A549 (cell line): Measurements from ENCODE around the gene CLEC4E. TPM values are rescaled to one million over a fixed set of nuclear protein-coding genes. Genes with fewer than 3 reads are reported as not detected.

Experiments
- ATAC-seq, 2 experiments: fragments of 200-7000 bp in 1 of 2; fragments of >200 bp in 1 of 2; cut with Nextera tagmentation in 1 of 2; cut with Tn5 transposase in 1 of 2; 3 replicates each; pipeline versions ENCODE4 v1.8.0 to v1.9.1; 2018 to 2020; ENCODE audit warnings: mild to moderate bottlenecking in 1 of 2, moderate library complexity in 1 of 2
- CTCF ChIA-PET: fragments of 300-600 bp; sonication (Branson Sonifier 250); formaldehyde crosslinking; extraction: SDS; loops from one replicate; lab custom pipeline; 2021; ENCODE audit warnings: antibody characterized with exemption, inconsistent platforms; lab: Yijun Ruan, JAX
- POLR2A ChIA-PET: fragments of 350-600 bp; formaldehyde crosslinking; extraction: SDS; loops from one replicate; lab custom pipeline; 2021; ENCODE audit warnings: antibody characterized with exemption, inconsistent platforms; lab: Yijun Ruan, JAX
- DNase-seq, 2 experiments: peaks; one replicate each; pipeline versions ENCODE4 v3.0.0 to v3.0.0-alpha.2; 2011 to 2016; ENCODE audit warnings: low read depth in 1 of 2, low spot score in 1 of 2
- FAIRE-seq: peaks from 2 replicates; lab custom pipeline; 2011; peaks lifted over from hg19 to GRCh38; lab: Jason Lieb, UNC
- H3K27ac ChIP-seq, 2 experiments: fragments of >200 bp; sonication (Bioruptor Twin); formaldehyde crosslinking; 3 replicates each; pipeline ENCODE4 v1.5.1; 2016 to 2017
- H3K4me1 ChIP-seq: fragments of >200 bp; sonication (Bioruptor Twin); formaldehyde crosslinking; 3 replicates; pipeline ENCODE4 v1.6.1; 2016
- H3K4me2 ChIP-seq: fragments of >200 bp; sonication (Bioruptor Twin); formaldehyde crosslinking; 3 replicates; pipeline ENCODE4 v1.6.1; 2016
- H3K4me3 ChIP-seq: fragments of >200 bp; sonication (Bioruptor Twin); formaldehyde crosslinking; 3 replicates; pipeline ENCODE4 v1.5.1; 2016
- H3K9me3 ChIP-seq: fragments of >200 bp; sonication (Bioruptor Twin); formaldehyde crosslinking; 3 replicates; pipeline ENCODE4 v1.6.1; 2016
- CBX8 ChIP-seq: fragments of 200-600 bp; sonication (generic); IDR thresholded peaks from 2 replicates; pipeline ENCODE4 v1.6.1; 2016
- CEBPB ChIP-seq, 2 experiments: fragments of >200 bp in 1 of 2; sonication (Bioruptor Twin) in 1 of 2; formaldehyde crosslinking in 1 of 2; IDR thresholded peaks; 2 replicates each; pipeline ENCODE4 v1.6.1; 2012 to 2016
- E2F6 ChIP-seq: IDR thresholded peaks from 2 replicates; pipeline ENCODE4 v1.6.1; 2012; ENCODE audit warnings: low read depth, borderline replicate concordance
- EHF ChIP-seq: fragments of 250-450 bp; sonication (Bioruptor Pico); IDR thresholded peaks from 2 replicates; pipeline ENCODE4 v1.5.0; 2020; ENCODE audit warnings: mild to moderate bottlenecking
- GATA3 ChIP-seq: IDR thresholded peaks from 2 replicates; pipeline ENCODE4 v1.6.1; 2012; ENCODE audit warnings: borderline replicate concordance
- HEYL ChIP-seq: fragments of 250-450 bp; sonication (Bioruptor Pico); IDR thresholded peaks from 2 replicates; pipeline ENCODE4 v1.8.0; 2021; ENCODE audit warnings: mild to moderate bottlenecking, moderate library complexity
- HOXA7 ChIP-seq: fragments of 250-450 bp; sonication (Bioruptor Pico); IDR thresholded peaks from 2 replicates; pipeline ENCODE4 v1.5.0; 2020; ENCODE audit warnings: mild to moderate bottlenecking, moderate library complexity
- HOXB13 ChIP-seq: fragments of 250-450 bp; sonication (Bioruptor Pico); IDR thresholded peaks from 2 replicates; pipeline ENCODE4 v1.5.0; 2020; ENCODE audit warnings: low read depth, mild to moderate bottlenecking, moderate library complexity
- KDM1A ChIP-seq: fragments of 200-600 bp; sonication (generic); IDR thresholded peaks from 2 replicates; pipeline ENCODE4 v1.6.1; 2016; ENCODE audit warnings: low read depth, mild to moderate bottlenecking
- MAFK ChIP-seq: fragments of 450-650 bp; IDR thresholded peaks from 2 replicates; pipeline ENCODE4 v1.6.1; 2014; ENCODE audit not compliant: partially characterized antibody
- MAZ ChIP-seq: fragments of 150-350 bp; IDR thresholded peaks from 2 replicates; pipeline ENCODE4 v1.6.1; 2014; ENCODE audit warnings: antibody characterized with exemption, low read depth, low read length, borderline replicate concordance
- MYC ChIP-seq: IDR thresholded peaks from 2 replicates; pipeline ENCODE4 v1.6.1; 2012; ENCODE audit warnings: mild to moderate bottlenecking, inconsistent platforms, low read length, improper control_type of control experiment, borderline replicate concordance
- NPAS2 ChIP-seq: fragments of 250-450 bp; sonication (Bioruptor Pico); IDR thresholded peaks from 2 replicates; pipeline ENCODE4 v1.8.0; 2022; ENCODE audit warnings: mild to moderate bottlenecking, moderate library complexity, borderline replicate concordance
- POLR2A ChIP-seq: IDR thresholded peaks from 2 replicates; pipeline ENCODE4 v1.6.1; 2012; ENCODE audit warnings: mild to moderate bottlenecking, low read length
- POLR2AphosphoS2 ChIP-seq: conservative IDR thresholded peaks from 2 replicates; pipeline ENCODE4 v1.6.1; 2012; ENCODE audit warnings: low read length, improper control_type of control experiment, inconsistent platforms
- RARB ChIP-seq: fragments of 250-450 bp; sonication (Bioruptor Pico); IDR thresholded peaks from 2 replicates; pipeline ENCODE4 v1.8.0; 2021; ENCODE audit warnings: mild to moderate bottlenecking, moderate library complexity
- RFX5 ChIP-seq: fragments of 450-650 bp; IDR thresholded peaks from 2 replicates; pipeline ENCODE4 v1.7.1; 2014; ENCODE audit warnings: antibody characterized with exemption, mild to moderate bottlenecking, moderate library complexity
- RNF2 ChIP-seq: fragments of 200-600 bp; sonication (generic); IDR thresholded peaks from 2 replicates; pipeline ENCODE4 v1.6.1; 2016; ENCODE audit warnings: low read depth, mild to moderate bottlenecking, antibody characterized with exemption, moderate library complexity, borderline replicate concordance
- TP53 ChIP-seq: fragments of 250-450 bp; sonication (Bioruptor Pico); IDR thresholded peaks from 2 replicates; pipeline ENCODE4 v1.5.0; 2021; ENCODE audit warnings: mild to moderate bottlenecking, moderate library complexity
- ZC3H11A ChIP-seq: fragments of 450-650 bp; IDR thresholded peaks from 2 replicates; pipeline ENCODE4 v1.6.1; 2014; ENCODE audit warnings: antibody characterized with exemption, mild to moderate bottlenecking
- ZNF302 ChIP-seq: fragments of 250-450 bp; sonication (Bioruptor Pico); IDR thresholded peaks from 2 replicates; pipeline ENCODE4 v1.9.0; 2021; ENCODE audit warnings: inconsistent platforms, mild to moderate bottlenecking, moderate library complexity
- ZSCAN20 ChIP-seq: fragments of 250-450 bp; sonication (Bioruptor Pico); IDR thresholded peaks from 2 replicates; pipeline ENCODE4 v1.8.0; 2022; ENCODE audit warnings: mild to moderate bottlenecking, moderate library complexity
- WGBS: methylation state at CpG from one replicate; pipeline ENCODE4 v1.1.6; 2017; ENCODE audit errors: missing lambda C conversion rate; 5-methylcytosine and 5-hydroxymethylcytosine counted together
- polyA plus RNA-seq, 4 experiments: library from polyadenylated mRNA; depleted of rRNA in 3 of 4; stranded (reverse); fragments of >200 nt; fragmentation: RNase III in 1 of 4; extraction: RNeasy Plus Mini Kit Qiagen cat#74134 plus additional on column Dnase treatment in 1 of 4; gene quantifications; 2 replicates in 3 of 4; 3 replicates in 1 of 4; pipeline ENCODE4 v1.2.3, GENCODE V29; 2011 to 2017

Gene CLEC4E
- polyA plus RNA-seq, 2 of the 4 experiments (the other 2 are of a cell fraction) = 0.06 TPM; not detected in 1

GRCh38 chr12:8519171-8519570, 21.5 kb downstream of the CLEC4E start:
- 34% methylated on average over 4 of the region's 4 CpGs for WGBS
- Histone ChIP-seq H3K27ac (no peak overlapping the region), H3K4me3 (no peak overlapping the region), H3K4me1 (no peaks in the 10 kb centered on the region), H3K4me2 (no peak overlapping the region), H3K9me3 (peaks cover 4% of the 10 kb centered on the region; the same call in 1 of the 3 replicates)
- FAIRE-seq (no peak), ATAC-seq (no peak), DNase-seq (no peak)
- ChIA-PET CTCF (no interaction called here), POLR2A (no interaction called here)
- TF ChIP-seq KDM1A = no peak
- no peak for TF ChIP-seq RARB (CRISPR knock-in tag)
- no peak for TF ChIP-seq GATA3
- no peak for TF ChIP-seq POLR2AphosphoS2

GRCh38 chr12:8517971-8518370, 22.7 kb downstream of the CLEC4E start:
- TF ChIP-seq CBX8 = no peak
- H3K27ac ChIP-seq = no peak overlapping the region
- no peak overlapping the region for H3K4me2 ChIP-seq
- CTCF ChIA-PET = no interaction called here
- DNase-seq (no peak), FAIRE-seq (no peak), ATAC-seq (no peak)
- H3K9me3 ChIP-seq = no peaks in the 10 kb centered on the region; the same call in 2 of the 3 replicates
- H3K4me1 ChIP-seq = no peaks in the 10 kb centered on the region
- no peak overlapping the region for H3K4me3 ChIP-seq
- 8% methylated on average over 2 of the region's 2 CpGs for WGBS
- POLR2A ChIA-PET = no interaction called here

GRCh38 chr12:8513256-8513655, 27.4 kb downstream of the CLEC4E start, which contains the start of gene CLEC4D:
TSS of gene CLEC4D (plus strand) at chr12:8513503. CDS start at chr12:8513733, 230 bp downstream.
- no peak for DNase-seq
- no peak within 1 kb of the TSS for H3K4me2 ChIP-seq
- 41% methylated on average over 4 of the region's 4 CpGs for WGBS
- no peak for ATAC-seq
- no peaks in the 10 kb centered on the region for H3K4me1 ChIP-seq
- no peak within 1 kb of the TSS for H3K27ac ChIP-seq
- H3K4me3 ChIP-seq = no peak within 1 kb of the TSS
- no peaks in the 10 kb centered on the region for H3K9me3 ChIP-seq
- POLR2A ChIA-PET = no interaction called here
- no peak for TF ChIP-seq ZC3H11A
- no peak for TF ChIP-seq RNF2
- no peak for TF ChIP-seq HEYL (CRISPR knock-in tag)
- TF ChIP-seq ZNF302 = no peak
- no peak for TF ChIP-seq ZSCAN20 (CRISPR knock-in tag)
- TF ChIP-seq HOXB13 (CRISPR knock-in tag) = no peak
- no peak for TF ChIP-seq POLR2A
- TF ChIP-seq MYC = no peak
- TF ChIP-seq NPAS2 = no peak
- TF ChIP-seq CEBPB (IDR thresholded peaks at IDR 0.05) = no peak
- TF ChIP-seq MAZ = no peak
- no peak for TF ChIP-seq HOXA7 (CRISPR knock-in tag)
- no peak for TF ChIP-seq TP53 (CRISPR knock-in tag)
- no peak for TF ChIP-seq MAFK
- TF ChIP-seq RARB (CRISPR knock-in tag) = no peak
- no peak for TF ChIP-seq EHF (CRISPR knock-in tag)
- no peak for TF ChIP-seq RFX5
- no peak for TF ChIP-seq E2F6
- TF ChIP-seq, all 56 proteins: peak for 0
- CTCF ChIA-PET = interaction anchor here (0.7 kb wide), 1 partner anchor 9 kb away, joined by 3 read pairs; no protein-coding TSS in a partner anchor
- FAIRE-seq = no peak
